Caco-2 (cell line): ENCODE results near the gene RNF11. TPM values are rescaled to one million over a fixed set of nuclear protein-coding genes. Genes with fewer than 3 reads are reported as not detected.

Experiments used
- BruUV-seq: library from RNA; stranded (reverse); fragments of 400-500 nt; replicated peaks from 2 replicates; lab custom pipeline; 2021; lab: Mats Ljungman, UMichigan
- CTCF ChIA-PET: fragments of 300-600 bp; sonication (Branson Sonifier 250); formaldehyde crosslinking; loops from one replicate; lab custom pipeline; 2022; ENCODE audit warnings: antibody characterized with exemption; lab: Charles Lee
- POLR2A ChIA-PET: fragments of 300-600 bp; sonication (Branson Sonifier 250); formaldehyde crosslinking; loops from one replicate; lab custom pipeline; 2022; ENCODE audit warnings: antibody characterized with exemption; lab: Charles Lee
- DNase-seq, 2 experiments: peaks; one replicate each; pipeline versions ENCODE4 v3.0.0 to v3.0.0-alpha.2; 2020 to 2022
- H3K27me3 ChIP-seq: replicated peaks from 2 replicates; pipeline ENCODE4 v1.6.0; 2011; ENCODE audit warnings: low read length; ENCODE audit not compliant: control insufficient read depth, insufficient read depth
- H3K36me3 ChIP-seq: 2 replicates; pipeline ENCODE4 v1.5.1; 2011; ENCODE audit warnings: low read length; ENCODE audit not compliant: control insufficient read depth, insufficient read depth
- H3K4me1 ChIP-seq: fragments of 250-450 bp; sonication (Bioruptor Pico); 2 replicates; pipeline ENCODE4 v1.5.1; 2020; ENCODE audit warnings: mild to moderate bottlenecking
- H3K4me3 ChIP-seq: 2 replicates; pipeline ENCODE4 v1.5.1; 2011; ENCODE audit warnings: low read depth, mild to moderate bottlenecking, control low read depth, low read length
- H3K9me3 ChIP-seq: fragments of 250-450 bp; sonication (Bioruptor Pico); 2 replicates; pipeline ENCODE4 v1.5.1; 2020; ENCODE audit warnings: mild to moderate bottlenecking, moderate library complexity
- H3K27ac Mint-ChIP-seq: one replicate; pipeline ENCODE4 v1.8.0; 2022; ENCODE audit warnings: mixed read lengths; ENCODE audit not compliant: unreplicated experiment
- H3K27me3 Mint-ChIP-seq: one replicate; pipeline ENCODE4 v1.8.0; 2022; ENCODE audit warnings: mixed read lengths; ENCODE audit not compliant: insufficient read depth, unreplicated experiment
- H3K36me3 Mint-ChIP-seq: one replicate; pipeline ENCODE4 v1.8.0; 2022; ENCODE audit warnings: mild to moderate bottlenecking, mixed read lengths; ENCODE audit not compliant: insufficient read depth, unreplicated experiment
- H3K4me1 Mint-ChIP-seq: one replicate; pipeline ENCODE4 v1.8.0; 2022; ENCODE audit warnings: low read depth, mixed read lengths; ENCODE audit not compliant: unreplicated experiment
- H3K4me3 Mint-ChIP-seq: one replicate; pipeline ENCODE4 v1.8.0; 2022; ENCODE audit warnings: mild to moderate bottlenecking, moderate library complexity, mixed read lengths; ENCODE audit not compliant: unreplicated experiment
- H3K9me3 Mint-ChIP-seq: one replicate; pipeline ENCODE4 v1.8.0; 2022; ENCODE audit warnings: mixed read lengths; ENCODE audit not compliant: unreplicated experiment
- intact Hi-C: fragments of 100-400 bp; cut with micrococcal nuclease; formaldehyde crosslinking; loops from one replicate; pipeline ENCODE4 v1.10.0; 2022; ENCODE audit not compliant: unreplicated experiment
- total RNA-seq: library from RNA; stranded (reverse); gene quantifications from 2 replicates; pipeline ENCODE4 v1.2.3, GENCODE V29; 2022
- TF ChIP-seq, protein P1 (sequence below), 2 experiments: fragments of 200-600 bp in 1 of 2; IDR thresholded peaks; 1 replicate in 1 of 2; 2 replicates in 1 of 2; pipeline versions ENCODE4 v1.5.1 to v1.8.0; 2011 to 2022; ENCODE audit warnings: antibody characterized with exemption in 1 of 2, control low read depth in 1 of 2, inconsistent platforms in 1 of 2, low read depth in 1 of 2, low read length in 1 of 2, mild to moderate bottlenecking in 1 of 2, moderate library complexity in 1 of 2; ENCODE audit not compliant: insufficient read depth in 1 of 2, severe bottlenecking in 1 of 2, unreplicated experiment in 1 of 2

Gene RNF11
- total RNA-seq, 1 experiment from 2014 or later: 44.1 TPM

DNA sequence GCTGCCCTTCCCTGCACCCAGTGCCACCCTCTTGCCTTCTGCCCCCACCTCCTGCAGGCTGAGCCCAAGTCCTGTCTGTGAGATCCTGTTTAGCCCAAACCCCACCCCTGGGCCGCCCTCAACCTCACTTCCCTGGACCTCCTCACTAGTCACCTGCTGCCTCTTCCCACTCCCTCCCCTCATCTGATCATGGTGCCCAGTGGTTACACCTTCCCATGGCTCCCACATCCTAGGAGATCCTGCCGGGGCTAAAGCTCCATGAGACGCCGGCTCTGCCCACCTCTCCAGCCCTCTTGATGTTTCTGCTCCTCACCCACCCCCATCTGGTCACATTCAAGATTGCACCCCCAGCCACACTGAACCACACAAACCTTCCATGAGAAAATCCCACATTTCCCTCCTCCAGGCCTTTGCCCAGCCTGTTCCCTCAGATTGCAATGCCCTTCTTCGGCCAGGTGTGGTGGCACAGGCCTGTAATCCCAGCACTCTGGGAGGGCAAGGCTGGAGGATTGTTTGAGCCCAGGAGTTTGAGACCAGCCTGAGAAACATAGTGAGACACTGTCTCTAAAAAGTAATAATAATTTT is 77.3 kb downstream of the RNF11 start:
- Histone ChIP-seq H3K4me3 (no peak overlapping the region), H3K4me1 (no peaks in the 10 kb centered on the region), H3K27me3 (no peaks in the 10 kb centered on the region), H3K36me3 (no peaks in the 10 kb centered on the region; the same call in 1 of the 2 replicates), H3K9me3 (no peaks in the 10 kb centered on the region)
- POLR2A ChIA-PET: no interaction called here
- DNase-seq: no peak
- no peaks in the 10 kb centered on the region for H3K27me3 Mint-ChIP-seq
- no TSS peak for BruUV-seq
- H3K9me3 Mint-ChIP-seq: no peaks in the 10 kb centered on the region
- TF ChIP-seq, protein P1, sequence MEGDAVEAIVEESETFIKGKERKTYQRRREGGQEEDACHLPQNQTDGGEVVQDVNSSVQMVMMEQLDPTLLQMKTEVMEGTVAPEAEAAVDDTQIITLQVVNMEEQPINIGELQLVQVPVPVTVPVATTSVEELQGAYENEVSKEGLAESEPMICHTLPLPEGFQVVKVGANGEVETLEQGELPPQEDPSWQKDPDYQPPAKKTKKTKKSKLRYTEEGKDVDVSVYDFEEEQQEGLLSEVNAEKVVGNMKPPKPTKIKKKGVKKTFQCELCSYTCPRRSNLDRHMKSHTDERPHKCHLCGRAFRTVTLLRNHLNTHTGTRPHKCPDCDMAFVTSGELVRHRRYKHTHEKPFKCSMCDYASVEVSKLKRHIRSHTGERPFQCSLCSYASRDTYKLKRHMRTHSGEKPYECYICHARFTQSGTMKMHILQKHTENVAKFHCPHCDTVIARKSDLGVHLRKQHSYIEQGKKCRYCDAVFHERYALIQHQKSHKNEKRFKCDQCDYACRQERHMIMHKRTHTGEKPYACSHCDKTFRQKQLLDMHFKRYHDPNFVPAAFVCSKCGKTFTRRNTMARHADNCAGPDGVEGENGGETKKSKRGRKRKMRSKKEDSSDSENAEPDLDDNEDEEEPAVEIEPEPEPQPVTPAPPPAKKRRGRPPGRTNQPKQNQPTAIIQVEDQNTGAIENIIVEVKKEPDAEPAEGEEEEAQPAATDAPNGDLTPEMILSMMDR (IDR thresholded peaks at IDR 0.05; ENCODE audit: insufficient read depth in 1 of 2, low read depth in 1 of 2, low read length in 1 of 2, severe bottlenecking in 1 of 2, unreplicated experiment in 1 of 2): no peak
- CTCF ChIA-PET: interaction anchor here (1.9 kb wide), 1 partner anchor 17 kb away, joined by 6 read pairs; no protein-coding TSS in a partner anchor
- H3K36me3 Mint-ChIP-seq: no peaks in the 10 kb centered on the region
- no peak overlapping the region for H3K27ac Mint-ChIP-seq
- H3K4me1 Mint-ChIP-seq: peaks cover 20% of the 10 kb centered on the region
- intact Hi-C loops: no loop called here
- H3K4me3 Mint-ChIP-seq: no peak overlapping the region

DNA sequence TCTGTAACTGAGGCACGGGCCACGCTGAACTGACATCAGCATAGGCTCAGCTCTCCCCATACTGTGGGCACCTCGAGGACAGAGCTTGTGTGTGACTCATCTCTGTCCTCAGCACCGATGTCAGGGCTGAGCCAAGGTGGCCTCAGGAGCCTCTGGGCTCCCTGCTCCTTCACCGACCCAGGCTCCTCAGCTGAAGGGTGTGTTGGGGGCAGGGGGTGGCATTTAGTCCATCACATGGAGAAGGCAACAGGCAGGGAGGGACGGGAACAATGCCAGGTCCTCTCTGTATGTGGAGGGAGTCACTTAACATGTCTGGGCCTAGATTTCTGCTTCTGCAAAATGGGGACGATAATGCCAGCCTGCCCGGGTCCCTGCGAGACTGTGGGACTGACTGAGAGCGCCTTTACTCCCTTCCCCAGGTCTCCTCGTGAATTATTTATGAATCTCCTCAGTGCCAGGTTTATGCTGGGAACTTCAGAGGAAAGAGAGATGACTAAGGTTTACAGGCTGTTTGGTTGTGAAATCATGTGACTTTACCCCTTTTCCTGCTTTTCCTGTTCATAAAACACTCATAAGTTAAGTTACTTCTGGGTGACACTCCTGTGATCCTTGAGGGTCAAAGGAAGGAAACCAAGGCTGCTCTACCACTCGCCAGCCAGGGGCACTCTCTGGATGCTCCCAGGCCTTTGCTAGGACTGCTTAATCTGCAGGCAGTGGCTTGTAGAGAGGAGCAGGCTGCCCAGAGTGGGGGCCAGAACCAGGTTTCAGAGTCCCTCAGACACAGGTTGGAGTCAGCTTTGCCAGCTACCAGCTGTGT is 78.1 kb downstream of the RNF11 start:
- Mint-ChIP-seq H3K4me3 (no peak overlapping the region), H3K4me1 (peaks cover 20% of the 10 kb centered on the region), H3K27me3 (no peaks in the 10 kb centered on the region), H3K27ac (no peak overlapping the region), H3K9me3 (no peaks in the 10 kb centered on the region), H3K36me3 (no peaks in the 10 kb centered on the region)
- POLR2A ChIA-PET: no interaction called here
- no peak for DNase-seq
- Histone ChIP-seq H3K36me3 (no peaks in the 10 kb centered on the region; the same call in 1 of the 2 replicates), H3K4me1 (no peaks in the 10 kb centered on the region), H3K9me3 (no peaks in the 10 kb centered on the region), H3K4me3 (no peak overlapping the region), H3K27me3 (no peaks in the 10 kb centered on the region)
- TF ChIP-seq, protein P1 (IDR thresholded peaks at IDR 0.05; ENCODE audit: insufficient read depth in 1 of 2, low read depth in 1 of 2, low read length in 1 of 2, severe bottlenecking in 1 of 2, unreplicated experiment in 1 of 2): no peak
- intact Hi-C loops: no loop called here
- no TSS peak for BruUV-seq
- CTCF ChIA-PET: interaction anchor here (1.9 kb wide), 1 partner anchor 17 kb away, joined by 6 read pairs; no protein-coding TSS in a partner anchor

DNA sequence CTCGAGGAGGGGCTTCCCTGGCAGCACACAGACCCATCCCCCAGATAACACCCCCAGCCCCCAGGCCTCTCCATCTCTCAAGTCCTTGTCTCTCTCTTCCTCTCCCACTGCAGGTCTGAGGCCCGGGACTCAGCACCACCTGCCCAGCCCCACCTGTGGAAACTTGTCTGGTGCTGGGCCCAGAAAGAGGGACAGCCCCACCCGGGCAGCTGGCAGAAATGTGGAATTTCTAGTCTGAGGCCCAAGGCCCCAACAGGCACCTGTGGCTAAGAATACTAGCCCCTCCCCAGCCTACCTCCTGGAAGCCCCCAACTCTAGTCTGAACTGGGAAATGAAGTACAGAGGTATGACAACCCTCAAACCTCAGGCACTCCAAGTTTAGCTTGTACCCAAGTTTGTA is 78.9 kb downstream of the RNF11 start:
- ChIA-PET POLR2A (no interaction called here), CTCF (no interaction called here)
- Histone ChIP-seq H3K36me3 (no peaks in the 10 kb centered on the region; the same call in 1 of the 2 replicates), H3K4me3 (no peak overlapping the region), H3K9me3 (no peaks in the 10 kb centered on the region), H3K27me3 (no peaks in the 10 kb centered on the region), H3K4me1 (no peaks in the 10 kb centered on the region)
- Mint-ChIP-seq H3K4me3 (no peak overlapping the region), H3K27ac (peak overlapping the region; percentile 84), H3K36me3 (no peaks in the 10 kb centered on the region), H3K4me1 (peaks cover 20% of the 10 kb centered on the region), H3K27me3 (no peaks in the 10 kb centered on the region), H3K9me3 (no peaks in the 10 kb centered on the region)
- intact Hi-C loops: no loop called here
- TF ChIP-seq, protein P1 (IDR thresholded peaks at IDR 0.05; ENCODE audit: insufficient read depth in 1 of 2, low read depth in 1 of 2, low read length in 1 of 2, severe bottlenecking in 1 of 2, unreplicated experiment in 1 of 2): no peak
- DNase-seq: no peak
- BruUV-seq: no TSS peak
